CD14-positive monocyte (primary cell): Measurements from ENCODE around the gene NKX6-2. TPM values are rescaled to one million over a fixed set of nuclear protein-coding genes. Genes with fewer than 3 reads are reported as not detected.
A peak's percentile ranks its signal among the peaks of the same experiment; 100 is the strongest.

ENCODE experiments used
- DNase-seq, 3 donors: peaks; one replicate each; pipeline ENCODE4 v3.0.0-alpha.2; 2011 to 2022
- H2AFZ ChIP-seq: 2 replicates; pipeline ENCODE4 v1.6.0; 2012; ENCODE audit warnings: mild to moderate bottlenecking, low read depth, low read length, inconsistent platforms; ENCODE audit not compliant: insufficient read depth, poor library complexity, severe bottlenecking
- H3K27ac ChIP-seq, 2 donors: 1 replicate in 1 of 2; 2 replicates in 1 of 2; pipeline ENCODE4 v1.5.1; 2012 to 2013; ENCODE audit warnings: low read length in 2 of 2, control low read depth in 1 of 2, inconsistent platforms in 1 of 2, low read depth in 1 of 2, mild to moderate bottlenecking in 1 of 2
- H3K27me3 ChIP-seq, 2 donors: one replicate each; pipeline versions ENCODE4 v1.6.0 to v1.6.1; 2011 to 2013; ENCODE audit warnings: low read length in 2 of 2; ENCODE audit not compliant: control insufficient read depth in 2 of 2, insufficient read depth in 2 of 2
- H3K36me3 ChIP-seq, 2 donors: replicated peaks in 1 of 2; 1 replicate in 1 of 2; 2 replicates in 1 of 2; pipeline versions ENCODE4 v1.5.1 to v1.6.1; 2012 to 2013; ENCODE audit warnings: low read length in 2 of 2, control low read depth in 1 of 2, inconsistent platforms in 1 of 2, mild to moderate bottlenecking in 1 of 2; ENCODE audit not compliant: insufficient read depth in 2 of 2, control insufficient read depth in 1 of 2
- H3K4me1 ChIP-seq, 2 donors: 1 replicate in 1 of 2; 2 replicates in 1 of 2; pipeline versions ENCODE4 v1.5.1 to v1.6.1; 2012 to 2013; ENCODE audit warnings: low read length in 2 of 2, control low read depth in 1 of 2, inconsistent platforms in 1 of 2, mild to moderate bottlenecking in 1 of 2, moderate library complexity in 1 of 2; ENCODE audit not compliant: insufficient read depth in 2 of 2, control insufficient read depth in 1 of 2
- H3K4me2 ChIP-seq: replicated peaks from 2 replicates; pipeline ENCODE3; 2012; ENCODE audit warnings: low read length, moderate library complexity, mild to moderate bottlenecking; ENCODE audit not compliant: poor library complexity, severe bottlenecking; ENCODE audit errors: extremely low read depth
- H3K4me3 ChIP-seq, 3 experiments: fragments of 200-600 bp in 1 of 3; sonication (generic) in 1 of 3; replicated peaks in 1 of 3; 1 replicate in 2 of 3; 2 replicates in 1 of 3; pipeline ENCODE4 v1.5.1; 2011 to 2013; ENCODE audit warnings: low read length in 3 of 3, mild to moderate bottlenecking in 3 of 3, control low read depth in 2 of 3, low read depth in 2 of 3, inconsistent platforms in 1 of 3, moderate library complexity in 1 of 3
- H3K79me2 ChIP-seq: 2 replicates; pipeline ENCODE4 v1.6.0; 2012; ENCODE audit warnings: mild to moderate bottlenecking, control low read depth, inconsistent platforms, low read length, moderate library complexity; ENCODE audit not compliant: insufficient read depth
- H3K9ac ChIP-seq: 2 replicates; pipeline ENCODE4 v1.6.0; 2017; ENCODE audit warnings: low read length, mild to moderate bottlenecking; ENCODE audit not compliant: insufficient read depth, poor library complexity, severe bottlenecking
- H3K9me3 ChIP-seq, 2 donors: replicated peaks in 1 of 2; 1 replicate in 1 of 2; 2 replicates in 1 of 2; pipeline versions ENCODE4 v1.5.1 to v1.6.1; 2012 to 2013; ENCODE audit warnings: low read length in 2 of 2, control low read depth in 1 of 2; ENCODE audit not compliant: control insufficient read depth in 1 of 2, insufficient read depth in 1 of 2
- H4K20me1 ChIP-seq: 2 replicates; pipeline ENCODE4 v1.6.0; 2012; ENCODE audit warnings: mild to moderate bottlenecking, low read length, control low read depth, moderate library complexity; ENCODE audit not compliant: insufficient read depth
- H3K27ac Mint-ChIP-seq, 7 donors: one replicate each; pipeline ENCODE4 v1.8.0; 2020; ENCODE audit warnings: mild to moderate bottlenecking in 7 of 7, mixed read lengths in 7 of 7, moderate library complexity in 6 of 7, inconsistent platforms in 2 of 7
- H3K27me3 Mint-ChIP-seq, 3 donors: one replicate each; pipeline ENCODE4 v1.8.0; 2021 to 2022; ENCODE audit warnings: low read depth in 3 of 3, mild to moderate bottlenecking in 3 of 3, mixed read lengths in 3 of 3, moderate library complexity in 3 of 3, inconsistent platforms in 1 of 3
- H3K36me3 Mint-ChIP-seq, 2 donors: one replicate each; pipeline ENCODE4 v1.8.0; 2020; ENCODE audit warnings: mixed read lengths in 2 of 2, inconsistent platforms in 1 of 2, mild to moderate bottlenecking in 1 of 2
- H3K4me1 Mint-ChIP-seq: one replicate; pipeline ENCODE4 v1.8.0; 2020; ENCODE audit warnings: mild to moderate bottlenecking, mixed read lengths
- H3K4me3 Mint-ChIP-seq, 2 donors: one replicate each; pipeline ENCODE4 v1.8.0; 2020; ENCODE audit warnings: mild to moderate bottlenecking in 2 of 2, mixed read lengths in 2 of 2, moderate library complexity in 1 of 2
- H3K9me3 Mint-ChIP-seq, 7 donors: one replicate each; pipeline ENCODE4 v1.8.0; 2020 to 2022; ENCODE audit warnings: mixed read lengths in 7 of 7, mild to moderate bottlenecking in 6 of 7, moderate library complexity in 6 of 7, inconsistent platforms in 2 of 7
- WGBS: methylation state at CpG from one replicate; pipeline ENCODE4 v1.1.5; 2013; ENCODE audit warnings: missing lambda C conversion rate; ENCODE audit not compliant: insufficient coverage; 5-methylcytosine and 5-hydroxymethylcytosine counted together
- intact Hi-C, 2 donors: fragments of 100-400 bp; cut with micrococcal nuclease; formaldehyde crosslinking; loops; one replicate each; pipeline versions ENCODE4 v1.15.0 to v1.15.1; 2023
- polyA plus RNA-seq, 3 donors: library from polyadenylated mRNA; depleted of rRNA in 1 of 3; unstranded in 2 of 3; stranded (reverse) in 1 of 3; fragments of 300-500 nt in 2 of 3; fragments of >200 nt in 1 of 3; fragmentation: Illumina TruSeq in 2 of 3; gene quantifications; 1 replicate in 2 of 3; 2 replicates in 1 of 3; pipeline ENCODE4 v1.2.3, GENCODE V29; 2012 to 2021
- TF ChIP-seq, protein P1 (sequence below): fragments of 200-600 bp; IDR thresholded peaks from one replicate; pipeline ENCODE4 v1.8.0; 2022; ENCODE audit warnings: antibody characterized with exemption, mild to moderate bottlenecking

The NKX6-2 gene
- polyA plus RNA-seq, 3 donors = not detected

GRCh38 chr10:132738454-132739224 is 47.3 kb downstream of the NKX6-2 start:
- Histone ChIP-seq H3K9ac (no peak overlapping the region), H3K4me1 (no peaks in the 10 kb centered on the region), H3K36me3 (peaks cover 20 to 61% of the 10 kb centered on the region in 2 donors), H3K79me2 (no peaks in the 10 kb centered on the region), H3K27me3 (no peaks in the 10 kb centered on the region), H4K20me1 (no peaks in the 10 kb centered on the region), H3K27ac (no peak overlapping the region), H3K9me3 (no peaks in the 10 kb centered on the region), H3K4me3 (no peak overlapping the region), H2AFZ (no peak overlapping the region), H3K4me2 (no peak overlapping the region)
- intact Hi-C loops = no loop called here
- Mint-ChIP-seq H3K27ac (peak overlapping the region in 2 of 7 donors; percentile 11 to 58), H3K9me3 (no peaks in the 10 kb centered on the region), H3K36me3 (peaks cover 35 to 64% of the 10 kb centered on the region in 2 donors), H3K4me1 (no peaks in the 10 kb centered on the region), H3K27me3 (peaks cover 0 to 4% (median 0%) of the 10 kb centered on the region in 3 donors), H3K4me3 (no peak overlapping the region)
- TF ChIP-seq, protein P1, sequence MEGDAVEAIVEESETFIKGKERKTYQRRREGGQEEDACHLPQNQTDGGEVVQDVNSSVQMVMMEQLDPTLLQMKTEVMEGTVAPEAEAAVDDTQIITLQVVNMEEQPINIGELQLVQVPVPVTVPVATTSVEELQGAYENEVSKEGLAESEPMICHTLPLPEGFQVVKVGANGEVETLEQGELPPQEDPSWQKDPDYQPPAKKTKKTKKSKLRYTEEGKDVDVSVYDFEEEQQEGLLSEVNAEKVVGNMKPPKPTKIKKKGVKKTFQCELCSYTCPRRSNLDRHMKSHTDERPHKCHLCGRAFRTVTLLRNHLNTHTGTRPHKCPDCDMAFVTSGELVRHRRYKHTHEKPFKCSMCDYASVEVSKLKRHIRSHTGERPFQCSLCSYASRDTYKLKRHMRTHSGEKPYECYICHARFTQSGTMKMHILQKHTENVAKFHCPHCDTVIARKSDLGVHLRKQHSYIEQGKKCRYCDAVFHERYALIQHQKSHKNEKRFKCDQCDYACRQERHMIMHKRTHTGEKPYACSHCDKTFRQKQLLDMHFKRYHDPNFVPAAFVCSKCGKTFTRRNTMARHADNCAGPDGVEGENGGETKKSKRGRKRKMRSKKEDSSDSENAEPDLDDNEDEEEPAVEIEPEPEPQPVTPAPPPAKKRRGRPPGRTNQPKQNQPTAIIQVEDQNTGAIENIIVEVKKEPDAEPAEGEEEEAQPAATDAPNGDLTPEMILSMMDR = no peak
- no peak for DNase-seq
- WGBS = 97% methylated on average over 19 of the region's 25 CpGs

- Histone ChIP-seq H3K4me3 (no peak overlapping the region), H3K4me2 (no peak overlapping the region), H2AFZ (no peak overlapping the region), H3K27ac (no peak overlapping the region), H3K9me3 (no peaks in the 10 kb centered on the region), H3K27me3 (no peaks in the 10 kb centered on the region), H4K20me1 (no peaks in the 10 kb centered on the region), H3K79me2 (no peaks in the 10 kb centered on the region), H3K9ac (no peak overlapping the region), H3K36me3 (peaks cover 25 to 69% of the 10 kb centered on the region in 2 donors), H3K4me1 (no peaks in the 10 kb centered on the region)
- H3K27ac Mint-ChIP-seq = no peak overlapping the region
- H3K9me3 Mint-ChIP-seq = no peaks in the 10 kb centered on the region
- TF ChIP-seq, protein P1 = no peak
- WGBS = 93% methylated on average over 10 of the region's 16 CpGs
- H3K4me1 Mint-ChIP-seq = no peaks in the 10 kb centered on the region
- H3K36me3 Mint-ChIP-seq = peaks cover 38 to 66% of the 10 kb centered on the region in 2 donors
- intact Hi-C loops = no loop called here
- H3K27me3 Mint-ChIP-seq = peaks cover 0 to 4% (median 0%) of the 10 kb centered on the region in 3 donors
- no peak overlapping the region for H3K4me3 Mint-ChIP-seq
- no peak for DNase-seq
Observed at GRCh38 chr10:132737390-132738048, 48.4 kb downstream of the NKX6-2 start.
